ENCODE measurements around the gene GSS. TPM values are rescaled to one million over a fixed set of nuclear protein-coding genes. Genes with fewer than 3 reads are reported as not detected.

Gene GSS
- total and polyA plus RNA-seq, 2 donors from 2014 or later = 54.9 to 71.5 TPM

GRCh38 chr20:34956041-34956458 is 444 bp upstream of the GSS start:
- DNase-seq (no peak), FAIRE-seq (no peak)
- no peaks in the 10 kb centered on the region for H3K27me3 ChIP-seq (ENCODE audit: control insufficient read depth, insufficient read depth, low read length)
- H3K36me3 ChIP-seq (ENCODE audit: control insufficient read depth in 2 of 3, insufficient read depth in 3 of 3, low read length in 3 of 3) = no peaks in the 10 kb centered on the region
- peak overlapping the region; percentile 67 to 95 (median 67) for H3K9ac ChIP-seq (ENCODE audit: low read length in 3 of 3)
- no peaks in the 10 kb centered on the region for H3K9me3 ChIP-seq (ENCODE audit: control insufficient read depth in 2 of 3, insufficient read depth in 1 of 3, low read length in 3 of 3)
- H3K4me1 ChIP-seq (ENCODE audit: control insufficient read depth in 2 of 3, insufficient read depth in 2 of 3, low read depth in 1 of 3, low read length in 3 of 3) = peaks cover 0 to 16% (median 15%) of the 10 kb centered on the region in 3 donors
- peak overlapping the region; percentile 96 to 98 for H3K27ac ChIP-seq (ENCODE audit: low read depth in 2 of 2, low read length in 2 of 2)
- TF ChIP-seq CTCF (IDR thresholded peaks at IDR 0.05; ENCODE audit: borderline replicate concordance, extremely low read depth, insufficient read depth) = no peak
- peak overlapping the region; percentile 56 to 84 (median 77) for H3K4me3 ChIP-seq (ENCODE audit: low read length in 3 of 3)
- intact Hi-C loops (cut with DNase I) = loop anchor here (5.0 kb wide), 1 partner anchor 84 kb away; the partner anchor contains the start of gene GGT7

GRCh38 chr20:34954904-34955230 is 739 bp downstream of the GSS start:
- intact Hi-C loops (cut with DNase I) = loop anchor here (5.0 kb wide), 1 partner anchor 83 kb away; the partner anchor contains the start of gene GGT7
- H3K9ac ChIP-seq (ENCODE audit: low read length in 3 of 3) = peak overlapping the region; percentile 67 to 97 (median 95)
- no peaks in the 10 kb centered on the region for H3K27me3 ChIP-seq (ENCODE audit: control insufficient read depth, insufficient read depth, low read length)
- TF ChIP-seq CTCF (IDR thresholded peaks at IDR 0.05; ENCODE audit: borderline replicate concordance, extremely low read depth, insufficient read depth) = no peak
- DNase-seq (no peak), FAIRE-seq (no peak)
- H3K4me1 ChIP-seq (ENCODE audit: control insufficient read depth in 2 of 3, insufficient read depth in 2 of 3, low read depth in 1 of 3, low read length in 3 of 3) = peaks cover 0 to 16% (median 15%) of the 10 kb centered on the region in 3 donors
- peak overlapping the region; percentile 96 to 98 for H3K27ac ChIP-seq (ENCODE audit: low read depth in 2 of 2, low read length in 2 of 2)
- peak overlapping the region; percentile 56 to 89 (median 84) for H3K4me3 ChIP-seq (ENCODE audit: low read length in 3 of 3)
- H3K9me3 ChIP-seq (ENCODE audit: control insufficient read depth in 2 of 3, insufficient read depth in 1 of 3, low read length in 3 of 3) = no peaks in the 10 kb centered on the region
- no peaks in the 10 kb centered on the region for H3K36me3 ChIP-seq (ENCODE audit: control insufficient read depth in 2 of 3, insufficient read depth in 3 of 3, low read length in 3 of 3)

GRCh38 chr20:34953960-34954359 is 1.6 kb downstream of the GSS start:
- FAIRE-seq (no peak), DNase-seq (no peak)
- TF ChIP-seq CTCF (IDR thresholded peaks at IDR 0.05; ENCODE audit: borderline replicate concordance, extremely low read depth, insufficient read depth) = no peak
- no peak overlapping the region for H3K27ac ChIP-seq (ENCODE audit: low read depth in 2 of 2, low read length in 2 of 2)
- H3K4me3 ChIP-seq (ENCODE audit: low read length in 3 of 3) = no peak overlapping the region
- H3K27me3 ChIP-seq (ENCODE audit: control insufficient read depth, insufficient read depth, low read length) = no peaks in the 10 kb centered on the region
- no peaks in the 10 kb centered on the region for H3K36me3 ChIP-seq (ENCODE audit: control insufficient read depth in 2 of 3, insufficient read depth in 3 of 3, low read length in 3 of 3)
- intact Hi-C loops (cut with DNase I) = no loop called here
- H3K9me3 ChIP-seq (ENCODE audit: control insufficient read depth in 2 of 3, insufficient read depth in 1 of 3, low read length in 3 of 3) = no peaks in the 10 kb centered on the region
- peaks cover 0 to 16% (median 15%) of the 10 kb centered on the region in 3 donors for H3K4me1 ChIP-seq (ENCODE audit: control insufficient read depth in 2 of 3, insufficient read depth in 2 of 3, low read depth in 1 of 3, low read length in 3 of 3)
- H3K9ac ChIP-seq (ENCODE audit: low read length in 3 of 3) = no peak overlapping the region

GRCh38 chr20:34952671-34953070 is 2.9 kb downstream of the GSS start:
- Histone ChIP-seq H3K36me3 (ENCODE audit: control insufficient read depth in 2 of 3, insufficient read depth in 3 of 3, low read length in 3 of 3) (no peaks in the 10 kb centered on the region), H3K9me3 (ENCODE audit: control insufficient read depth in 2 of 3, insufficient read depth in 1 of 3, low read length in 3 of 3) (no peaks in the 10 kb centered on the region), H3K27me3 (ENCODE audit: control insufficient read depth, insufficient read depth, low read length) (no peaks in the 10 kb centered on the region), H3K27ac (ENCODE audit: low read depth in 2 of 2, low read length in 2 of 2) (peak overlapping the region; percentile 3), H3K4me3 (ENCODE audit: low read length in 3 of 3) (no peak overlapping the region), H3K9ac (ENCODE audit: low read length in 3 of 3) (no peak overlapping the region), H3K4me1 (ENCODE audit: control insufficient read depth in 2 of 3, insufficient read depth in 2 of 3, low read depth in 1 of 3, low read length in 3 of 3) (peaks cover 0 to 20% (median 15%) of the 10 kb centered on the region in 3 donors)
- FAIRE-seq (no peak), DNase-seq (peak in 2 of 5 donors; percentile 87 to 88)
- TF ChIP-seq CTCF (IDR thresholded peaks at IDR 0.05; ENCODE audit: borderline replicate concordance, extremely low read depth, insufficient read depth) = no peak
- intact Hi-C loops (cut with DNase I) = no loop called here
